ENCODE data around the gene CTRB2.

Gene CTRB2

DNA sequence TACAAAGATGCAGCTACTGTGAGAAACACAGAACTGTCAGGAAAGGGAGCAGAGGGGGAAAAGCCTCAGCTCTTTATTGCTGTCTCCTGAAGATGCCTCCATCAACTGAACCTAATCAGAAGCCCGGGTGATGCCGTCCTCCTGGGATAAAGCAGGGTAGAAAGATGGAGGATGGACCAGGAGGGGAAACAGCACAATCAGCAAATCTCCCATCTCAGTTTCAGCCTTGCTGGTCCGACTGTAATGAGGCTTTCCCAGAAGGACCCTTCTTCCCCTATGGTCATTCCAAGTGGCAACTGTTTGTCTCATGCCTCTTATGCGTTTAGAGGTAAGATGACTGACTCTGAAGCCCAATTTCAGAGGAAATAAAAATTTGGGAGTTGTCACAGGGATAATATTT, 34.4 kb downstream of the CTRB2 start:
- H3K27ac ChIP-seq (ENCODE audit: extremely low read depth, low read depth, low read length), result no peak overlapping the region
- no peak overlapping the region for H3K4me3 ChIP-seq (ENCODE audit: low read depth, low read length)
- H3K36me3 ChIP-seq (ENCODE audit: control insufficient read depth in 2 of 2, insufficient read depth in 1 of 2, low read length in 2 of 2), result peaks cover 8 to 35% of the 10 kb centered on the region in 2 experiments; a peak in 2 of 3 replicates
- ChIA-PET POLR2A (no interaction called here), CTCF (no interaction called here)
- H3K9me3 ChIP-seq (ENCODE audit: control insufficient read depth, insufficient read depth, low read depth, low read length), result no peaks in the 10 kb centered on the region; the same call in 1 of the 2 replicates
- H3K4me1 ChIP-seq (ENCODE audit: control insufficient read depth, insufficient read depth, low read length), result no peaks in the 10 kb centered on the region
- TF ChIP-seq ZNF561 (tag by site-specific recombination; IDR thresholded peaks at IDR 0.05; ENCODE audit: borderline replicate concordance), result no peak
- TF ChIP-seq PRDM1 (tag by site-specific recombination; IDR thresholded peaks at IDR 0.05), result no peak
- no peak for TF ChIP-seq ZNF843 (tag by site-specific recombination; IDR thresholded peaks at IDR 0.05)
- no peak for TF ChIP-seq YY1 (tag by site-specific recombination; IDR thresholded peaks at IDR 0.05)
- TF ChIP-seq ZNF777 (tag by site-specific recombination; IDR thresholded peaks at IDR 0.05; ENCODE audit: borderline replicate concordance), result no peak
- no peak for TF ChIP-seq BCL11B (tag by site-specific recombination; IDR thresholded peaks at IDR 0.05; ENCODE audit: low read depth)

DNA sequence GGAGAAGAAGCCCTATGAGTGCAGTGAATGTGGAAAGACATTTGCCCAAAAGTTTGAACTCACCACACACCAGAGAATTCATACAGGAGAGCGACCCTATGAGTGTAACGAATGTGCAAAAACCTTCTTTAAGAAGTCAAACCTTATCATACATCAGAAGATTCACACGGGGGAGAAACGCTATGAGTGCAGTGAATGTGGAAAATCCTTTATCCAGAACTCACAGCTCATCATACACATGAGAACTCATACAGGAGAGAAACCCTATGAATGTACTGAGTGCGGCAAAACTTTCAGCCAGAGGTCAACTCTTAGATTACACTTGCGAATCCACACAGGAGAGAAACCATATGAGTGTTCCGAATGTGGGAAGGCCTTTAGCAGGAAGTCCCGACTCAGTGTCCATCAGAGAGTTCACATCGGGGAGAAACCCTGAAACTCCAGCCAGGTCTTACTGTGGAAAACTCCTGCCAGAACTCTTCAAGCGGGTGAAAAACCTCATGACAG, 37.0 kb downstream of the CTRB2 start:
- peak; percentile 83; the same call in 1 of the 2 replicates for TF ChIP-seq TRIM28 (IDR thresholded peaks at IDR 0.05; ENCODE audit: borderline replicate concordance, low read length)
- TF ChIP-seq ZNF274 (IDR thresholded peaks at IDR 0.05; ENCODE audit: low read length), result peak; percentile 77; the same call in 1 of the 2 replicates
- TF ChIP-seq ZNF274 (tag by site-specific recombination; IDR thresholded peaks at IDR 0.05; ENCODE audit: borderline replicate concordance), result peak; percentile 96
- peak; percentile 97 for TF ChIP-seq SETDB1 (IDR thresholded peaks at IDR 0.05; ENCODE audit: insufficient read length, low read length)
- TF ChIP-seq, protein P1, sequence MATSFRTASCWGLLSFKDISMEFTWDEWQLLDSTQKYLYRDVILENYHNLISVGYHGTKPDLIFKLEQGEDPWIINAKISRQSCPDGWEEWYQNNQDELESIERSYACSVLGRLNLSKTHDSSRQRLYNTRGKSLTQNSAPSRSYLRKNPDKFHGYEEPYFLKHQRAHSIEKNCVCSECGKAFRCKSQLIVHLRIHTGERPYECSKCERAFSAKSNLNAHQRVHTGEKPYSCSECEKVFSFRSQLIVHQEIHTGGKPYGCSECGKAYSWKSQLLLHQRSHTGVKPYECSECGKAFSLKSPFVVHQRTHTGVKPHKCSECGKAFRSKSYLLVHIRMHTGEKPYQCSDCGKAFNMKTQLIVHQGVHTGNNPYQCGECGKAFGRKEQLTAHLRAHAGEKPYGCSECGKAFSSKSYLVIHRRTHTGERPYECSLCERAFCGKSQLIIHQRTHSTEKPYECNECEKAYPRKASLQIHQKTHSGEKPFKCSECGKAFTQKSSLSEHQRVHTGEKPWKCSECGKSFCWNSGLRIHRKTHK (tag by site-specific recombination; IDR thresholded peaks at IDR 0.05), result no peak
- Histone ChIP-seq H3K4me3 (ENCODE audit: low read depth, low read length) (no peak overlapping the region), H3K36me3 (ENCODE audit: control insufficient read depth in 2 of 2, insufficient read depth in 1 of 2, low read length in 2 of 2) (peaks cover 15 to 51% of the 10 kb centered on the region in 2 experiments; a peak in 2 of 3 replicates), H3K9me3 (ENCODE audit: control insufficient read depth, insufficient read depth, low read depth, low read length) (no peaks in the 10 kb centered on the region; the same call in 1 of the 2 replicates), H3K27ac (ENCODE audit: extremely low read depth, low read depth, low read length) (no peak overlapping the region), H3K4me1 (ENCODE audit: control insufficient read depth, insufficient read depth, low read length) (no peaks in the 10 kb centered on the region)
- POLR2A ChIA-PET, result no interaction called here
- CTCF ChIA-PET, result no interaction called here

DNA sequence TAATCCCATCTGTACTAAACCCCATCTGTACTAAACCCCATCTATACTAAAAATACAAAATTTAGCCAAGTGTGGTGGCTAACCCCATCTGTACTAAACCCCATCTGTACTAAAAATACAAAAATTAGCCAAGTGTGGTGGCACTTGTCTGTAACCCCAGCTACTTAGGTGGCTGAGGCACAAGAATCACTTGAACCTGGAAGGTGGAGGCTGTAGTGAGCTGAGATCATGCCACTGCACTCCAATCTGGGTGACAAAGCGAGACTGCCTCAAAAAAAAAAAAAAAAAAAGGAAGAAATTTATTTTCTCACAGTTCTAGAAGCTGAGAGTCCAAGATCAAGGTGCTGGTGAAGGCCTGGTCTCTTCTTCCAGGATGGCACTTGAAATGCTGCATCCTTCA, 46.6 kb downstream of the CTRB2 start:
- CTCF ChIA-PET, result no interaction called here
- H3K9me3 ChIP-seq (ENCODE audit: control insufficient read depth, insufficient read depth, low read depth, low read length), result no peaks in the 10 kb centered on the region
- POLR2A ChIA-PET, result no interaction called here
- TF ChIP-seq ZNF660 (tag by site-specific recombination; IDR thresholded peaks at IDR 0.05) (no peak), EGR2 (tag by site-specific recombination; IDR thresholded peaks at IDR 0.05; ENCODE audit: low read depth) (no peak), ZNF416 (tag by site-specific recombination; IDR thresholded peaks at IDR 0.05) (no peak), GLIS1 (tag by site-specific recombination; IDR thresholded peaks at IDR 0.05) (no peak), KLF9 (tag by site-specific recombination; IDR thresholded peaks at IDR 0.05; ENCODE audit: low read depth) (no peak), ZNF292 (tag by site-specific recombination; IDR thresholded peaks at IDR 0.05; ENCODE audit: borderline replicate concordance, low read depth) (no peak), SCRT2 (tag by site-specific recombination; IDR thresholded peaks at IDR 0.05) (no peak), IKZF3 (tag by site-specific recombination; IDR thresholded peaks at IDR 0.05) (no peak), BCL11A (tag by site-specific recombination; IDR thresholded peaks at IDR 0.05; ENCODE audit: low read depth) (no peak), ZNF585B (tag by site-specific recombination; IDR thresholded peaks at IDR 0.05) (no peak), ZNF561 (tag by site-specific recombination; IDR thresholded peaks at IDR 0.05; ENCODE audit: borderline replicate concordance) (no peak), ZNF768 (tag by site-specific recombination; IDR thresholded peaks at IDR 0.05) (no peak), KLF8 (tag by site-specific recombination; IDR thresholded peaks at IDR 0.05) (no peak), ZNF24 (tag by site-specific recombination; IDR thresholded peaks at IDR 0.05) (no peak), ZNF654 (tag by site-specific recombination; IDR thresholded peaks at IDR 0.05; ENCODE audit: low read depth) (no peak), ZFHX2 (tag by site-specific recombination; conservative IDR thresholded peaks at IDR 0.05) (no peak)
- TF ChIP-seq, protein P2, sequence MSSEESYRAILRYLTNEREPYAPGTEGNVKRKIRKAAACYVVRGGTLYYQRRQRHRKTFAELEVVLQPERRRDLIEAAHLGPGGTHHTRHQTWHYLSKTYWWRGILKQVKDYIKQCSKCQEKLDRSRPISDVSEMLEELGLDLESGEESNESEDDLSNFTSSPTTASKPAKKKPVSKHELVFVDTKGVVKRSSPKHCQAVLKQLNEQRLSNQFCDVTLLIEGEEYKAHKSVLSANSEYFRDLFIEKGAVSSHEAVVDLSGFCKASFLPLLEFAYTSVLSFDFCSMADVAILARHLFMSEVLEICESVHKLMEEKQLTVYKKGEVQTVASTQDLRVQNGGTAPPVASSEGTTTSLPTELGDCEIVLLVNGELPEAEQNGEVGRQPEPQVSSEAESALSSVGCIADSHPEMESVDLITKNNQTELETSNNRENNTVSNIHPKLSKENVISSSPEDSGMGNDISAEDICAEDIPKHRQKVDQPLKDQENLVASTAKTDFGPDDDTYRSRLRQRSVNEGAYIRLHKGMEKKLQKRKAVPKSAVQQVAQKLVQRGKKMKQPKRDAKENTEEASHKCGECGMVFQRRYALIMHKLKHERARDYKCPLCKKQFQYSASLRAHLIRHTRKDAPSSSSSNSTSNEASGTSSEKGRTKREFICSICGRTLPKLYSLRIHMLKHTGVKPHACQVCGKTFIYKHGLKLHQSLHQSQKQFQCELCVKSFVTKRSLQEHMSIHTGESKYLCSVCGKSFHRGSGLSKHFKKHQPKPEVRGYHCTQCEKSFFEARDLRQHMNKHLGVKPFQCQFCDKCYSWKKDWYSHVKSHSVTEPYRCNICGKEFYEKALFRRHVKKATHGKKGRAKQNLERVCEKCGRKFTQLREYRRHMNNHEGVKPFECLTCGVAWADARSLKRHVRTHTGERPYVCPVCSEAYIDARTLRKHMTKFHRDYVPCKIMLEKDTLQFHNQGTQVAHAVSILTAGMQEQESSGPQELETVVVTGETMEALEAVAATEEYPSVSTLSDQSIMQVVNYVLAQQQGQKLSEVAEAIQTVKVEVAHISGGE (tag by site-specific recombination; conservative IDR thresholded peaks at IDR 0.05; ENCODE audit: low read depth), result no peak
- TF ChIP-seq, protein P3, sequence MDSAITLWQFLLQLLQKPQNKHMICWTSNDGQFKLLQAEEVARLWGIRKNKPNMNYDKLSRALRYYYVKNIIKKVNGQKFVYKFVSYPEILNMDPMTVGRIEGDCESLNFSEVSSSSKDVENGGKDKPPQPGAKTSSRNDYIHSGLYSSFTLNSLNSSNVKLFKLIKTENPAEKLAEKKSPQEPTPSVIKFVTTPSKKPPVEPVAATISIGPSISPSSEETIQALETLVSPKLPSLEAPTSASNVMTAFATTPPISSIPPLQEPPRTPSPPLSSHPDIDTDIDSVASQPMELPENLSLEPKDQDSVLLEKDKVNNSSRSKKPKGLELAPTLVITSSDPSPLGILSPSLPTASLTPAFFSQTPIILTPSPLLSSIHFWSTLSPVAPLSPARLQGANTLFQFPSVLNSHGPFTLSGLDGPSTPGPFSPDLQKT (IDR thresholded peaks at IDR 0.05; ENCODE audit: borderline replicate concordance, low read depth, low read length), result no peak

More for the DNA sequence above, 46.6 kb downstream of the CTRB2 start:
- Histone ChIP-seq H3K4me1 (ENCODE audit: control insufficient read depth, insufficient read depth, low read length) (no peaks in the 10 kb centered on the region), H3K4me3 (ENCODE audit: low read depth, low read length) (no peak overlapping the region), H3K36me3 (ENCODE audit: control insufficient read depth in 2 of 2, insufficient read depth in 1 of 2, low read length in 2 of 2) (peaks cover 31 to 54% of the 10 kb centered on the region in 2 experiments), H3K27ac (ENCODE audit: extremely low read depth, low read depth, low read length) (no peak overlapping the region)

Data from HEK293 (cell line).